D721Med (cell line): ENCODE measurements around the gene MND1.
"Not testable (repeated sequence)": the region's sequence is repeated elsewhere in the genome, so short reads cannot be mapped to it uniquely, and the experiment has no call there.

Experiments used
- DNase-seq: peaks from one replicate; pipeline ENCODE4 v3.0.0; 2011; ENCODE audit warnings: low spot score; ENCODE audit not compliant: insufficient read length
- FAIRE-seq: peaks from 2 replicates; lab custom pipeline; 2011; peaks lifted over from hg19 to GRCh38; lab: Jason Lieb, UNC
- CTCF ChIP-seq: IDR thresholded peaks from 2 replicates; pipeline ENCODE4 v1.5.1; 2012; ENCODE audit warnings: mild to moderate bottlenecking, control low read depth; ENCODE audit not compliant: insufficient read depth; ENCODE audit errors: missing control alignments

MND1 gene

DNA sequence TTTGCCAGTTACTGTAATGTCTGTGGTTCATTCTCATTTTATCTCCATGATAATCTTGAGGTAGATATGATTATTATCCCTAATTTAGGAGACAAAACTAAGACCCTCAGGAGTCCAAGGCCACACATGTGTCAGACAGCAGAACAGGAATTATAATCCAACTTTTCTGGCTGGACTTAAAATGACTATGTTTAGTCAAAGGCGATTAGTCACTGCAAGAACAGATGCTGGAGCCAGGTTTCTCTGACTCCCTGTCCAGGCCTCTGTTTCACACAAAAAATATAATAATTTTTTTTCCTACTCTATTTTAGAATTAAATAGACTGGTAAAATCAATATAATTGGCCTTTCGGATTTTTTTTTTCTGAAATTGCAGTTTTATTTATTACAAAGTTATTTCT lies 64.9 kb downstream of the MND1 start:
- no peak for FAIRE-seq
- no peak for DNase-seq
- no peak for TF ChIP-seq CTCF

- no peak for DNase-seq
- TF ChIP-seq CTCF = no peak
- no peak for FAIRE-seq
Observed at GRCh38 chr4:153409924-153410501, 65.5 kb downstream of the MND1 start.

- no peak for TF ChIP-seq CTCF
- FAIRE-seq = no peak
- DNase-seq = no peak
Observed at GRCh38 chr4:153413842-153414241, 69.4 kb downstream of the MND1 start.

GRCh38 chr4:153416456-153416855 lies 72.0 kb downstream of the MND1 start:
- DNase-seq, FAIRE-seq: not testable (repeated sequence)

- FAIRE-seq = no peak
- DNase-seq = no peak
- no peak for TF ChIP-seq CTCF
Observed at GRCh38 chr4:153418121-153418520, 73.6 kb downstream of the MND1 start.

DNA sequence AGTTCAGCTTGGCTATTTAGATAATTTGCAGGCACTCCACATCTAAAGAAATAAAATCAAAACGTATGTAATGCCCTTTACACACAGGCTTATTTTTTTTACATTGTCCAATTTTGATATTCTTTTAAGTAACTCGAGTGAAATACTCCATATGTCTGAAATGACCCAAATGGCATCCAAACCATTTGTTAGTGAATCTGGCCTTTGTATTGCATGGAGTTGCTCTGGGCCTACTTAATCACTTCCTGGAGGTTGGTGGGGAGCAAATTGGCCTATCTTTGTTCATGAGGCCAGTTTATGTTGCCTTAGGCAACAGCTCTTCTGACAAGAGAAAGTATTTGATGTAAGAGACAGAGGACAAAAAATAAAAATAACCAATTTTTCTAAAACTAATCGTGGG lies 74.1 kb downstream of the MND1 start:
- no peak for TF ChIP-seq CTCF
- no peak for FAIRE-seq
- no peak for DNase-seq

DNA sequence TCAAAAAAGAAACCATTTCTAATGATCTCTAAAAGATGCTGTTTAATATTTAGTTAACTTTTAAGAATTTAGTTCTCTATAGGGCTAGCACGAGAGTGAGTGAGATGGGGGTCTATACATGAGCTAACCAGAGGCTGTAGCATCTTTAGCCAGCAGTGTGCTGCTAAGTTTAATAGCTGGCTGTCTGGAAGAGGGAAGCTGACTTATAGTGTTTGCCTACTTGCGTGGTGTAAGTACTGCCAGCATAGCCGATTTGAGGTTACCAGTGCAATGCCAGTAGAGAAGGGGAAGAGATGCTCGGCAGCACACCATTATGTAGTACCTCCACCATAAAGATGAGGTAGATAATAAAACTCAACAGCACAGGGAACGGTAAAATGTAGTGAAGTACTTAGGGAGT lies 74.5 kb downstream of the MND1 start:
- DNase-seq = no peak
- TF ChIP-seq CTCF = no peak
- no peak for FAIRE-seq

DNA sequence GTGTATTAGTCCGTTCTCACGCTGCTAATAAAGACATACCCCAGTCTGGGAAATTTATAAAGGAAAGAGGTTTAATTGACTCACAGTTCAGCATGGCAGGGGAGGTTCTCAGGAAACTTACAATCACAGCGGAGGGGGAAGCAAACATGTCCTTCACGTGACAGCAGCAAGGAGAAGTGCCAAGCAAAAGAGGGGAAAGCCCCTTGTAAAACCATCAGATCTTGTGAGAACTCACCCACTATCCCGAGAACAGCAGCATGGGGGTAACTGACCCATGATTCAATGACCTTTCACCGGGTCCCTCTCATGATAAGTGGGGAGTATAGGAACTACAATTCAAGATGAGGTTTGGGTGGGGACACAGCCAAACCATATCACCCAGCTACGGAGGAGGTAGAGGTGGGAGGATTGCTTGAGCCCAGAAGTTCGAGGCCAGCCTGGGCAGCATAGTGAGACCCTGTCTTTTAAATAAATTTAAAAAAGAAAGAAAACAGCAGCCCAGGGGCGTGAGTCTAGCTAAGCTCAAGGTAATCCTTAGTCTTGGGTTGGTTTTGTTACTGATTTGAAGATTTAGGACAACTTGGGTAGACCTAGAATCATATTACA lies 75.3 kb downstream of the MND1 start:
- no peak for TF ChIP-seq CTCF
- no peak for DNase-seq
- no peak for FAIRE-seq
